ENCODE data around the gene ARHGEF6. TPM values are rescaled to one million over a fixed set of nuclear protein-coding genes. Genes with fewer than 3 reads are reported as not detected.

ARHGEF6 gene
- polyA plus RNA-seq, 1 donor from 2014 or later: 1.8 TPM

DNA sequence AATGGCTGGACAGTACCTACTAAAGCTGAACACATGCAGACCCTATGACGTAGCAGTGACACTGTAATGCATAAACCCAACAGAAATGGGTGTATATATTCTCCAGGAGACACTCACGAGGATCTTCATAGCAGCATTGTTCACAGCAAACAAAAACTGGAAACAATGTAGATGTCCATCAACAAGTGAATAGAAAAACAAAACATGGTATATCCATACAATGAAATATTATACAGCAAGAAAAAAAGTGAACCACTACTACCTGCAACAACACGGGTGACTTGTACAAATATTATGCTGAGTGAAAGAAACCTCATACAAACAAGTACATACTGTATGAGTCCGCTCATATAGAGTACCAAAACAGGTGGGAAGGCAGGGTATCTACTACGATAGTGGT, 16.5 kb downstream of the ARHGEF6 start:
- Histone ChIP-seq H3F3A (ENCODE audit: insufficient read depth, low read length, poor library complexity, severe bottlenecking) (no peaks in the 10 kb centered on the region), H3K27ac (ENCODE audit: low read length) (no peak overlapping the region), H3K36me3 (ENCODE audit: insufficient read depth, low read length) (no peaks in the 10 kb centered on the region), H2AFZ (ENCODE audit: low read depth, low read length) (no peak overlapping the region), H3K9me3 (ENCODE audit: low read length) (no peaks in the 10 kb centered on the region), H3K27me3 (ENCODE audit: insufficient read depth, low read depth, low read length) (no peaks in the 10 kb centered on the region), H3K4me2 (ENCODE audit: low read length) (no peak overlapping the region), H4K20me1 (ENCODE audit: insufficient read depth) (no peaks in the 10 kb centered on the region), H3K4me3 (ENCODE audit: low read length) (no peak overlapping the region), H3K79me2 (replicated peaks; ENCODE audit: insufficient read depth, low read length) (no peaks in the 10 kb centered on the region), H3K9me2 (ENCODE audit: insufficient read depth, low read length) (no peaks in the 10 kb centered on the region), H3K9ac (ENCODE audit: low read length) (no peak overlapping the region)
- no peak for TF ChIP-seq RAD21 (conservative IDR thresholded peaks at IDR 0.05)
- TF ChIP-seq, protein P1, sequence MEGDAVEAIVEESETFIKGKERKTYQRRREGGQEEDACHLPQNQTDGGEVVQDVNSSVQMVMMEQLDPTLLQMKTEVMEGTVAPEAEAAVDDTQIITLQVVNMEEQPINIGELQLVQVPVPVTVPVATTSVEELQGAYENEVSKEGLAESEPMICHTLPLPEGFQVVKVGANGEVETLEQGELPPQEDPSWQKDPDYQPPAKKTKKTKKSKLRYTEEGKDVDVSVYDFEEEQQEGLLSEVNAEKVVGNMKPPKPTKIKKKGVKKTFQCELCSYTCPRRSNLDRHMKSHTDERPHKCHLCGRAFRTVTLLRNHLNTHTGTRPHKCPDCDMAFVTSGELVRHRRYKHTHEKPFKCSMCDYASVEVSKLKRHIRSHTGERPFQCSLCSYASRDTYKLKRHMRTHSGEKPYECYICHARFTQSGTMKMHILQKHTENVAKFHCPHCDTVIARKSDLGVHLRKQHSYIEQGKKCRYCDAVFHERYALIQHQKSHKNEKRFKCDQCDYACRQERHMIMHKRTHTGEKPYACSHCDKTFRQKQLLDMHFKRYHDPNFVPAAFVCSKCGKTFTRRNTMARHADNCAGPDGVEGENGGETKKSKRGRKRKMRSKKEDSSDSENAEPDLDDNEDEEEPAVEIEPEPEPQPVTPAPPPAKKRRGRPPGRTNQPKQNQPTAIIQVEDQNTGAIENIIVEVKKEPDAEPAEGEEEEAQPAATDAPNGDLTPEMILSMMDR (IDR thresholded peaks at IDR 0.05; ENCODE audit: poor library complexity, severe bottlenecking): no peak
- TF ChIP-seq EP300 (conservative IDR thresholded peaks at IDR 0.05; ENCODE audit: poor library complexity, severe bottlenecking): no peak
- TF ChIP-seq, protein P2, sequence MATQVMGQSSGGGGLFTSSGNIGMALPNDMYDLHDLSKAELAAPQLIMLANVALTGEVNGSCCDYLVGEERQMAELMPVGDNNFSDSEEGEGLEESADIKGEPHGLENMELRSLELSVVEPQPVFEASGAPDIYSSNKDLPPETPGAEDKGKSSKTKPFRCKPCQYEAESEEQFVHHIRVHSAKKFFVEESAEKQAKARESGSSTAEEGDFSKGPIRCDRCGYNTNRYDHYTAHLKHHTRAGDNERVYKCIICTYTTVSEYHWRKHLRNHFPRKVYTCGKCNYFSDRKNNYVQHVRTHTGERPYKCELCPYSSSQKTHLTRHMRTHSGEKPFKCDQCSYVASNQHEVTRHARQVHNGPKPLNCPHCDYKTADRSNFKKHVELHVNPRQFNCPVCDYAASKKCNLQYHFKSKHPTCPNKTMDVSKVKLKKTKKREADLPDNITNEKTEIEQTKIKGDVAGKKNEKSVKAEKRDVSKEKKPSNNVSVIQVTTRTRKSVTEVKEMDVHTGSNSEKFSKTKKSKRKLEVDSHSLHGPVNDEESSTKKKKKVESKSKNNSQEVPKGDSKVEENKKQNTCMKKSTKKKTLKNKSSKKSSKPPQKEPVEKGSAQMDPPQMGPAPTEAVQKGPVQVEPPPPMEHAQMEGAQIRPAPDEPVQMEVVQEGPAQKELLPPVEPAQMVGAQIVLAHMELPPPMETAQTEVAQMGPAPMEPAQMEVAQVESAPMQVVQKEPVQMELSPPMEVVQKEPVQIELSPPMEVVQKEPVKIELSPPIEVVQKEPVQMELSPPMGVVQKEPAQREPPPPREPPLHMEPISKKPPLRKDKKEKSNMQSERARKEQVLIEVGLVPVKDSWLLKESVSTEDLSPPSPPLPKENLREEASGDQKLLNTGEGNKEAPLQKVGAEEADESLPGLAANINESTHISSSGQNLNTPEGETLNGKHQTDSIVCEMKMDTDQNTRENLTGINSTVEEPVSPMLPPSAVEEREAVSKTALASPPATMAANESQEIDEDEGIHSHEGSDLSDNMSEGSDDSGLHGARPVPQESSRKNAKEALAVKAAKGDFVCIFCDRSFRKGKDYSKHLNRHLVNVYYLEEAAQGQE (IDR thresholded peaks at IDR 0.05; ENCODE audit: borderline replicate concordance): no peak
- no peak for TF ChIP-seq EZH2 (IDR thresholded peaks at IDR 0.05; ENCODE audit: borderline replicate concordance, insufficient read depth, low read length, poor library complexity, severe bottlenecking)

DNA sequence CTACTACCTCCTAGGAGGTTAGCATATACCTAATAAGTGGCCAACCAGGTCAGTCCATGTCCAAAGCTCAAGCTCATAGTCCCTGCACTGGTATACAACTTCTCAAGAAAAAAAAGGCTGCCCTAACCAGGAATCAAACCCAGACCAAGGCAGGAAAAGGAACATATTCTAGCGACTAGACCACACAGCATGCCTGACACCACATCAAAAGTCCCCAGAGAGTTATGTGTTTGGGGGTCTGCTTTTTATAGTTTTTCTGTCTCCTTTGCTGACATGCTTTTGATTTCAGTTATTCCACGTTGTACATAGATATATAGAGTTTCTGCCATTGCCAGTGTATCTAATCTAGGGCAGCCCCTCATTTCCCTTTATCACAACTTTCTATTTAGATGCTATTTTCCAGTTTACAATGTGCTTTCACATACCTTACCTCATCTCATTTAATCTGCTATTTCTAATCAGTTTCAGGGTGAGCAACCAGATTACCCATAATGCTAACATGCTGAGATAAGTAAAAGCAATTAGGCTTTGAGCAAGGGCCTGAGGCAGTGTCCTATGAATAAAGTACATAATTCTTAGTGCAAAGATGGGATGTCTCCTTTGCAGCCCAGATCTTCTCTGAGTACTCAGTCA, 17.8 kb downstream of the ARHGEF6 start:
- no peak overlapping the region for H3K27ac ChIP-seq (ENCODE audit: low read length)
- no peak overlapping the region for H3K9ac ChIP-seq (ENCODE audit: low read length)
- no peaks in the 10 kb centered on the region for H3K79me2 ChIP-seq (replicated peaks; ENCODE audit: insufficient read depth, low read length)
- no peaks in the 10 kb centered on the region for H3K9me2 ChIP-seq (ENCODE audit: insufficient read depth, low read length)
- H3F3A ChIP-seq (ENCODE audit: insufficient read depth, low read length, poor library complexity, severe bottlenecking): no peaks in the 10 kb centered on the region
- TF ChIP-seq EZH2 (IDR thresholded peaks at IDR 0.05; ENCODE audit: borderline replicate concordance, insufficient read depth, low read length, poor library complexity, severe bottlenecking) (no peak), TAF1 (IDR thresholded peaks at IDR 0.05; ENCODE audit: low read depth) (no peak), EP300 (conservative IDR thresholded peaks at IDR 0.05; ENCODE audit: poor library complexity, severe bottlenecking) (no peak), SMC3 (conservative IDR thresholded peaks at IDR 0.05; ENCODE audit: poor library complexity) (no peak), POLR2AphosphoS5 (IDR thresholded peaks at IDR 0.05) (no peak)
- TF ChIP-seq, protein P2 (IDR thresholded peaks at IDR 0.05; ENCODE audit: borderline replicate concordance): no peak
- no peak overlapping the region for H3K4me3 ChIP-seq (ENCODE audit: low read length)
- H3K27me3 ChIP-seq (ENCODE audit: insufficient read depth, low read depth, low read length): no peaks in the 10 kb centered on the region
- no peaks in the 10 kb centered on the region for H4K20me1 ChIP-seq (ENCODE audit: insufficient read depth)
- no peak overlapping the region for H2AFZ ChIP-seq (ENCODE audit: low read depth, low read length)
- no peak overlapping the region for H3K4me2 ChIP-seq (ENCODE audit: low read length)
- no peaks in the 10 kb centered on the region for H3K36me3 ChIP-seq (ENCODE audit: insufficient read depth, low read length)
- no peaks in the 10 kb centered on the region for H3K9me3 ChIP-seq (ENCODE audit: low read length)
